H1 (cell line): ENCODE data around the gene BRI3BP. TPM values are rescaled to one million over a fixed set of nuclear protein-coding genes. Genes with fewer than 3 reads are reported as not detected.
"Not testable (repeated sequence)": the region's sequence is repeated elsewhere in the genome, so short reads cannot be mapped to it uniquely, and the experiment has no call there.

Source experiments
- CTCF ChIA-PET: fragments of 300-600 bp; sonication (Branson Sonifier 250); formaldehyde crosslinking; loops from one replicate; lab custom pipeline; 2021; ENCODE audit not compliant: partially characterized antibody; lab: Charles Lee
- POLR2A ChIA-PET: fragments of 300-600 bp; sonication (Branson Sonifier 250); formaldehyde crosslinking; loops from one replicate; lab custom pipeline; 2021; ENCODE audit warnings: inconsistent platforms; ENCODE audit not compliant: partially characterized antibody; lab: Charles Lee
- DNase-seq, 2 experiments: peaks; one replicate each; pipeline versions ENCODE4 v3.0.0 to v3.0.0-alpha.2; 2010 to 2022; ENCODE audit warnings: low spot score in 2 of 2, low read depth in 1 of 2, mixed read lengths in 1 of 2
- FAIRE-seq: peaks from 2 replicates; lab custom pipeline; 2011; peaks lifted over from hg19 to GRCh38; lab: Jason Lieb, UNC
- H2AFZ ChIP-seq: 2 replicates; pipeline ENCODE4 v1.8.1; 2012; ENCODE audit warnings: low read length, inconsistent platforms
- H2AK5ac ChIP-seq: 2 replicates; pipeline ENCODE4 v1.6.1; 2013; ENCODE audit warnings: low read depth, low read length
- H2BK120ac ChIP-seq: replicated peaks from 2 replicates; pipeline ENCODE3; 2013; ENCODE audit warnings: low read depth, low read length, inconsistent platforms
- H2BK12ac ChIP-seq: 2 replicates; pipeline ENCODE4 v1.6.1; 2013; ENCODE audit warnings: low read depth, low read length
- H2BK15ac ChIP-seq: 2 replicates; pipeline ENCODE4 v1.6.1; 2013; ENCODE audit warnings: low read length
- H2BK20ac ChIP-seq: 2 replicates; pipeline ENCODE4 v1.6.1; 2013; ENCODE audit warnings: low read length
- H2BK5ac ChIP-seq: 2 replicates; pipeline ENCODE4 v1.6.1; 2013; ENCODE audit warnings: low read depth, low read length
- H3K14ac ChIP-seq: 2 replicates; pipeline ENCODE4 v1.6.1; 2013; ENCODE audit warnings: inconsistent platforms; ENCODE audit not compliant: insufficient read length
- H3K18ac ChIP-seq: 2 replicates; pipeline ENCODE4 v1.6.1; 2013; ENCODE audit warnings: low read length; ENCODE audit errors: extremely low read depth
- H3K23ac ChIP-seq: 2 replicates; pipeline ENCODE4 v1.6.1; 2013; ENCODE audit warnings: inconsistent platforms; ENCODE audit not compliant: insufficient read length
- H3K23me2 ChIP-seq: 2 replicates; pipeline ENCODE4 v1.6.1; 2013; ENCODE audit warnings: low read depth, low read length
- H3K27ac ChIP-seq: 2 replicates; pipeline ENCODE4 v1.6.1; 2011; ENCODE audit warnings: low read depth, low read length, inconsistent platforms
- H3K27me3 ChIP-seq, 4 experiments: replicated peaks in 1 of 4; 1 replicate in 1 of 4; 2 replicates in 3 of 4; pipeline versions ENCODE4 v1.6.1 to v1.8.1; 2011 to 2013; ENCODE audit warnings: low read length in 3 of 4, mild to moderate bottlenecking in 3 of 4, inconsistent platforms in 2 of 4, mixed read lengths in 2 of 4, moderate library complexity in 1 of 4; ENCODE audit not compliant: control insufficient read depth in 3 of 4, insufficient read depth in 3 of 4; ENCODE audit errors: extremely low read depth in 1 of 4
- H3K36me3 ChIP-seq, 4 experiments: 2 replicates each; pipeline versions ENCODE4 v1.6.1 to v1.8.1; 2011 to 2013; ENCODE audit warnings: mild to moderate bottlenecking in 4 of 4, low read length in 3 of 4, moderate library complexity in 2 of 4, control low read depth in 1 of 4, inconsistent platforms in 1 of 4; ENCODE audit not compliant: insufficient read depth in 4 of 4, control insufficient read depth in 2 of 4
- H3K4ac ChIP-seq: replicated peaks from 2 replicates; pipeline ENCODE3; 2013; ENCODE audit warnings: low read length, low read depth, mixed read lengths, inconsistent platforms; ENCODE audit not compliant: insufficient read length
- H3K4me1 ChIP-seq, 4 experiments: replicated peaks in 1 of 4; 1 replicate in 1 of 4; 2 replicates in 3 of 4; pipeline versions ENCODE4 v1.6.1 to v1.8.1; 2011 to 2013; ENCODE audit warnings: low read length in 3 of 4, inconsistent platforms in 2 of 4, mixed read lengths in 1 of 4; ENCODE audit not compliant: insufficient read depth in 4 of 4, control insufficient read depth in 3 of 4
- H3K4me2 ChIP-seq, 2 experiments: 2 replicates each; pipeline versions ENCODE4 v1.6.1 to v1.8.1; 2011 to 2013; ENCODE audit warnings: low read depth in 2 of 2, low read length in 2 of 2, control low read depth in 1 of 2, inconsistent platforms in 1 of 2, mild to moderate bottlenecking in 1 of 2; ENCODE audit not compliant: insufficient read depth in 1 of 2
- H3K4me3 ChIP-seq, 4 experiments: fragments of 200-600, 300-600 bp in 1 of 4; sonication (generic), shearing (Covaris generic), sonication (Bioruptor Twin) in 1 of 4; 2 replicates each; pipeline versions ENCODE4 v1.5.1 to v1.8.1; 2011 to 2016; ENCODE audit warnings: low read length in 4 of 4, low read depth in 3 of 4, control low read depth in 2 of 4, inconsistent platforms in 2 of 4, mild to moderate bottlenecking in 2 of 4, mixed read lengths in 1 of 4, moderate library complexity in 1 of 4; ENCODE audit not compliant: insufficient read depth in 2 of 4; ENCODE audit errors: extremely low read depth in 1 of 4
- H3K56ac ChIP-seq: replicated peaks from 2 replicates; pipeline ENCODE3; 2013; ENCODE audit warnings: low read depth, mild to moderate bottlenecking, mixed read lengths, low read length, inconsistent platforms; ENCODE audit not compliant: insufficient read length
- H3K79me1 ChIP-seq: 2 replicates; pipeline ENCODE4 v1.6.1; 2013; ENCODE audit warnings: low read depth, low read length, control low read depth
- H3K79me2 ChIP-seq, 2 experiments: 2 replicates each; pipeline versions ENCODE4 v1.6.1 to v1.8.1; 2012 to 2013; ENCODE audit warnings: low read length in 2 of 2, mild to moderate bottlenecking in 2 of 2, inconsistent platforms in 1 of 2; ENCODE audit not compliant: insufficient read depth in 2 of 2, control insufficient read depth in 1 of 2
- H3K9ac ChIP-seq, 4 experiments: replicated peaks in 1 of 4; 1 replicate in 1 of 4; 2 replicates in 3 of 4; pipeline versions ENCODE4 v1.6.1 to v1.8.1; 2011 to 2013; ENCODE audit warnings: low read depth in 3 of 4, low read length in 3 of 4, control low read depth in 2 of 4, mild to moderate bottlenecking in 2 of 4, moderate library complexity in 2 of 4, inconsistent platforms in 1 of 4; ENCODE audit errors: extremely low read depth in 1 of 4
- H3K9me3 ChIP-seq, 2 experiments: 2 replicates each; pipeline versions ENCODE4 v1.6.1 to v1.8.1; 2012 to 2013; ENCODE audit warnings: mild to moderate bottlenecking in 2 of 2, moderate library complexity in 2 of 2, control low read depth in 1 of 2, inconsistent platforms in 1 of 2, low read depth in 1 of 2, low read length in 1 of 2, mixed read lengths in 1 of 2; ENCODE audit not compliant: insufficient read depth in 2 of 2
- H4K20me1 ChIP-seq, 2 experiments: replicated peaks in 1 of 2; 2 replicates each; pipeline versions ENCODE3 to v1.8.1; 2011 to 2013; ENCODE audit warnings: inconsistent platforms in 2 of 2, low read length in 2 of 2, mild to moderate bottlenecking in 1 of 2; ENCODE audit not compliant: insufficient read depth in 2 of 2, control insufficient read depth in 1 of 2
- H4K5ac ChIP-seq: 2 replicates; pipeline ENCODE4 v1.6.1; 2013; ENCODE audit warnings: low read length, low read depth, mixed read lengths, inconsistent platforms; ENCODE audit not compliant: insufficient read length
- H4K8ac ChIP-seq: 2 replicates; pipeline ENCODE4 v1.8.0; 2013; ENCODE audit warnings: mild to moderate bottlenecking, moderate library complexity, low read length, inconsistent platforms; ENCODE audit not compliant: insufficient read depth; ENCODE audit errors: extremely low read depth
- H4K91ac ChIP-seq: replicated peaks from 2 replicates; pipeline ENCODE3; 2013; ENCODE audit warnings: low read length, mixed read lengths, inconsistent platforms; ENCODE audit not compliant: insufficient read length
- WGBS, 2 experiments: shearing (Covaris generic) in 1 of 2; methylation state at CpG; one replicate each; pipeline versions ENCODE4 v1.1.6 to v1.1.7; 2013 to 2015; ENCODE audit warnings: low lambda C conversion rate in 2 of 2, mixed read lengths in 2 of 2, inconsistent platforms in 1 of 2, low coverage in 1 of 2, missing lambda C conversion rate in 1 of 2; ENCODE audit not compliant: insufficient replicate concordance in 2 of 2, insufficient coverage in 1 of 2, insufficient read length in 1 of 2; ENCODE audit errors: extremely low coverage in 1 of 2, missing lambda C conversion rate in 1 of 2; 5-methylcytosine and 5-hydroxymethylcytosine counted together
- polyA plus RNA-seq, 7 experiments: library from polyadenylated mRNA; depleted of rRNA in 3 of 7; stranded (reverse) in 5 of 7; unstranded in 2 of 7; fragments of >200 nt in 5 of 7; fragments of 200-250 nt in 2 of 7; gene quantifications; 1 replicate in 5 of 7; 2 replicates in 1 of 7; 4 replicates in 1 of 7; pipeline versions ENCODE4 v1.2.1 to v1.2.3, GENCODE V29; 2011 to 2013; ENCODE audit warnings: missing spikeins in 2 of 7, mixed read lengths in 2 of 7
- total RNA-seq: library from RNA; stranded (reverse); fragmentation: NEBNext Ultra II Directional; extraction: Animal tissue kit (Norgen Biotek cat#: 25700); gene quantifications from 2 replicates; pipeline ENCODE4 v1.2.1, GENCODE V29; 2021

Gene BRI3BP
- total and polyA plus RNA-seq, 2 of the 8 experiments (the other 6 are each of a cell fraction or from before 2014, with no cell fraction given), result 5.4 to 14.2 TPM

DNA sequence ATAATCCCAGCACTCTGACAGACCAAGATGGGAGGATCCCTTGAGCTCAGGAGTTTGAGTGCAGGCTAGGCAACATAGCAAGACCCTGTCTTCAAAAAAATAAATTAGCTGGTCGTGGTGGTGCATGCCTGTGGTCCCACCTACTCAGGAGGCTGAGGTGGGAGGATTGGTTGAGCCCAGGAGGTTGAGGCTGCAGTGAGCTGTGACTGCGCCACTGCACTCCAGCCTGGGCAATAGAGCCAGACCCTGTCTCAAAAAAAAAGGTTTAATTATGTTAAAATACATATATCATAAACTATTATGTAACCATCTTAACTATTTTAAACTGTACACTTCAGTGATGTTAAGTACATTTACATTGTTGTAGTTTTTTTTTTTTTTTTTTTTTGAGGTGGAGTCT lies 80.8 kb downstream of the BRI3BP start:
- peaks cover 10 to 28% (median 16%) of the 10 kb centered on the region in 4 experiments for H3K36me3 ChIP-seq
- H4K5ac ChIP-seq, H3K18ac ChIP-seq, H2BK20ac ChIP-seq, H3K4me1 ChIP-seq, H2BK12ac ChIP-seq, H3K14ac ChIP-seq, H3K27ac ChIP-seq, H3K4ac ChIP-seq, H3K4me3 ChIP-seq, H4K8ac ChIP-seq, POLR2A ChIA-PET, H3K23ac ChIP-seq, DNase-seq, H3K27me3 ChIP-seq, H2BK5ac ChIP-seq, H2BK120ac ChIP-seq, H3K56ac ChIP-seq, H2AK5ac ChIP-seq, FAIRE-seq, H2BK15ac ChIP-seq, H3K9ac ChIP-seq, H4K91ac ChIP-seq, H3K23me2 ChIP-seq, H3K9me3 ChIP-seq, H2AFZ ChIP-seq, H3K4me2 ChIP-seq: not testable (repeated sequence)
- CTCF ChIA-PET, result interaction anchor here (1.6 kb wide), 1 partner anchor 81 kb away, joined by 3 read pairs; the partner anchor contains the start of gene BRI3BP
- H3K79me2 ChIP-seq, result peaks cover 0 to 35% of the 10 kb centered on the region in 2 experiments; a peak in 2 of 4 replicates
- WGBS, 2 experiments, result 88% methylated on average over 2 of the region's 2 CpGs; no CpG with 5 or more reads in 1 of the 2 experiments
- peaks cover 13 to 21% of the 10 kb centered on the region in 2 experiments for H4K20me1 ChIP-seq
- peaks cover 12% of the 10 kb centered on the region; the same call in 1 of the 2 replicates for H3K79me1 ChIP-seq
